Measurements from ENCODE around the gene VPREB1.
A peak's percentile ranks its signal among the peaks of the same experiment; 100 is the strongest.
"Not testable (repeated sequence)": the region's sequence is repeated elsewhere in the genome, so short reads cannot be mapped to it uniquely, and the experiment has no call there.

VPREB1 gene, protein sequence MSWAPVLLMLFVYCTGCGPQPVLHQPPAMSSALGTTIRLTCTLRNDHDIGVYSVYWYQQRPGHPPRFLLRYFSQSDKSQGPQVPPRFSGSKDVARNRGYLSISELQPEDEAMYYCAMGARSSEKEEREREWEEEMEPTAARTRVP

DNA sequence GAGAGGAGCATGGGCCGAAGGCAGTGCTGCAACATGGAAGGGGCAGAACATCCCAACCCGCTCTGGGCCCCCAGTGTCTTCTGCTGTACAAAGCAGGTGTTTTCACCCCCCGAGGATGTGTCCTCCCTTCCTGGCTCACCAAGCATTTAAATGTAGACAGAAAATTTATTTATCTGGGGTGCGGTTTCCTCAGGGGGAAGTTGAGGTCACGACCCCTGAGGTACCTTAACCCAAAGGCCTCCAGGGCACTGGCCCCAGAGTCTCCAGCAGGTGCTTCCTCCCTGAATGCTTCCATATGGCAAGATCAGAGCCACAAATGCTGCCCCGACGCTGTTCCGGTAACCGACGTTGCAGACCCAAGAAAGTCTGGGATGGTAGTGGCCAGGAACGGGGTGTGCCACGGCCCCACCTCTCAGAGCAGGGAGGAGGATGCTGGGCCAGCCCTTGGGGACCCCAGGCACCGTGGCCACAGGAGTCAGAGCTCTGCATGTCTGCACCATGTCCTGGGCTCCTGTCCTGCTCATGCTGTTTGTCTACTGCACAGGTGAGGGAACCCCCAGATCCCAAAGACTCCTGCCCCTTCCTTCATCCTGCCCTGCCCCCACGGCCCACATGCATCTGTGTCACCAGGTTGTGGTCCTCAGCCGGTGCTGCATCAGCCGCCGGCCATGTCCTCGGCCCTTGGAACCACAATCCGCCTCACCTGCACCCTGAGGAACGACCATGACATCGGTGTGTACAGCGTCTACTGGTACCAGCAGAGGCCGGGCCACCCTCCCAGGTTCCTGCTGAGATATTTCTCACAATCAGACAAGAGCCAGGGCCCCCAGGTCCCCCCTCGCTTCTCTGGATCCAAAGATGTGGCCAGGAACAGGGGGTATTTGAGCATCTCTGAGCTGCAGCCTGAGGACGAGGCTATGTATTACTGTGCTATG is at the start of gene VPREB1:
Gene VPREB1, plus strand, starts transcription at position 471 of the 935 bp plus-strand sequence. Its CDS starts 28 bp downstream, at position 499.
- DNase-seq: no peak

DNA sequence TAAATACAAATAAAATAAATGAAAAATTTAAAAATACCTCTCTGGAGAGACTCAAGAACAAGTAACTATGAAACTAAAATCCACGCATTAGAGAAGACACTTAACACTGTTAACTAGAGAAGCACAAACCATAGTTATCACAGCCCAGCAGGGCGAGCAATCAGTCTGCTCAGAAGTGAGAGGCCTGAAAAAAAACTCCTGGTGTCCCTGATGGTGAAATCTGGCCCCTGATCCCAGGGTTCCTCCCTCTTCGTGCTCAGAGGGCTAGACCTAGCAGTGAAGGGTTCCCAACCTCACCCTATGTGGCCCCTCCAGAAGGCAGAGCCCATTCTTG is 49.7 kb upstream of the VPREB1 start:
- DNase-seq: no peak

DNA sequence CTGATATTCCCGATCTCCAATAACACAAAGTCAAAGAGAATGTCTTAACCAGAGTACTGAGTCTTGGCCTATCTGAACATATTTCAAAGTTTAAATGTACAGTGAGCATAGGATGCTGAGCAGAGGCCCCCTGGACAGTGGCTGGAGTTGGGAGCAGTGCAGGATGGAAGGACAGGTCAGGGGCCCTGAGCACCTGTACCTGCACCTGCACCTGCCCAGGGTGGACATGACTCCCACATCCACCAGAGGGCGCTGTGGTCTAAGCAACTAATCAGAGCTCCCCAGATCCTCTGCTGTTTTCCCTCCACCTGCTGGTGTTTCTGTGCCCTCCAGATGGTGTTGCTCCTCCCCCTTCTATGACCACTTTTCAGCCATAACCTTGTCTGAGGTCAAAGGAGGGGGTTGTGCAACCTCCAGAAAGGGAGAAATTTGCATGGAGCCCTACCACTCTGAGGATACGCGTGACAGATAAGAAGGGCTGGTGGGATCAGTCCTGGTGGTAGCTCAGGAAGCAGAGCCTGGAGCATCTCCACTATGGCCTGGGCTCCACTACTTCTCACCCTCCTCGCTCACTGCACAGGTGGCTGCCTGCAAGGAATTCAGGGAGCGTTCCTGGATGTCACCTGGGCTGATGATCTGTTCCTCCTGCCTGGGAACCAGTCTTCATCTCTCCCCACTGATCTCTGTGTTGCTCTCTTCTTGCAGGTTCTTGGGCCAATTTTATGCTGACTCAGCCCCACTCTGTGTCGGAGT is 49.1 kb upstream of the VPREB1 start:
- peak in 15 of 56 donors; percentile 3 to 28 (median 11) for DNase-seq

DNA sequence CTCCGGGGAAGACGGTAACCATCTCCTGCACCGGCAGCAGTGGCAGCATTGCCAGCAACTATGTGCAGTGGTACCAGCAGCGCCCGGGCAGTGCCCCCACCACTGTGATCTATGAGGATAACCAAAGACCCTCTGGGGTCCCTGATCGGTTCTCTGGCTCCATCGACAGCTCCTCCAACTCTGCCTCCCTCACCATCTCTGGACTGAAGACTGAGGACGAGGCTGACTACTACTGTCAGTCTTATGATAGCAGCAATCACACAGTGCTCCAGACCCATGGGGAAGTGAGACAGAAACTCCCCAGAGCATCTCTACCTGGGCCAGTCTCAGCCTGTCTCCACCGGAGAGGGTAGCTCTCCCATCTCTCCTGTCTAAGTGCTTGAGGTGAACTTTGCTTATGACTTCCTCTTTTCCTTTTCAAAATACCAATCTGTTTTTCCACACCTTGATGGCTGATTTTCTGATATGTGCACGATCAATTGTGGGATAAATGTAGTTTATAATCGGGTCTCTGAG is 48.5 kb upstream of the VPREB1 start:
- no peak for DNase-seq

DNA sequence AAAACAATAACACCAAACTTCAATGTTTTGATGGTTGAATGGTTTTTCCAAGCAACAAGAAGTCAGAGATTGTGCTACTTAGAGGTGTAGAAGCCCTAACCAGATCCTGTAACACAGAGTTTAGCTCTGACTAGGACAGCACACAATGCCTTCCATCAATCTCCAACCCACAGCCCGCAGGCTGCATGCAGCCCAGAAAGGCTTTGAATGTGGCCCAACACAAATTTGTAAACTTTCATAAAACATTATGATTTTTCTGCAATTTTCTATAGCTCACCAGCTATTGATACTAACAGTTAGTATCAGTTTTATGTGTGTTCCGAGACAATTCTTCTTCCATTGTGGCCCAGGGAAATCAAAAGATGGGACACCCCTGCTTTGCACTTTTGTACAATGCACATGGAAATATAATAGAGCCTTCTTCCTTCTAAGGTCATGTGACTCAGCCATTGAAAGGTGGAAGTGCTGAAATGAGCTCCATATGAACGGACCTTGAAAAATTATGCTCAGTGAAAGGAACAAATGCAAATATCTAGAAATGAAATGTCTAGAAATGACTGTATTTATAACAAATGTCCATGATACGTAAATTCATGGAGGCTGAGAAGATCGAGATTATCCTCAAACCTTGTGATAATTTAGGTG is 47.6 kb upstream of the VPREB1 start:
- no peak for DNase-seq

DNA sequence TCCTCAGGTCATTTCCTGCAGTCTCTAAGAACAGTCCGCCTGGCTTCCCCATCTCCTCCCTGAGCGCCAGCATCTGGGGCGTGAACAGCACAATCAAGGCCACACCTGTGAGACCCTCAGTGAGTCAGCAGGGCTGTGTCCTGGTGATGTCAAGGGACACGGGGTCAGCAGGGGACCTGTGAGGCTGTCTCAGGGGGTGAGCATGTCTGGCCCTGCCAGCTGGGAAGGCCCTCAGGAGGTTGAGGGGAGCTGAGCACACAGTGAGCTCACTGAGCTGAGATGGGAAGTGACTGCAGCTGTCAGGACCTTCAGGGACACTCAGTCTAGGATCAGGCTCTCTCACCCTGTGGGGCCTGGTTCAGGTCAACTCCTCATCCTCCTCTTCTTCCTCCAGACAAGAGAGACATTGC is 46.6 kb upstream of the VPREB1 start:
- no peak for DNase-seq

DNA sequence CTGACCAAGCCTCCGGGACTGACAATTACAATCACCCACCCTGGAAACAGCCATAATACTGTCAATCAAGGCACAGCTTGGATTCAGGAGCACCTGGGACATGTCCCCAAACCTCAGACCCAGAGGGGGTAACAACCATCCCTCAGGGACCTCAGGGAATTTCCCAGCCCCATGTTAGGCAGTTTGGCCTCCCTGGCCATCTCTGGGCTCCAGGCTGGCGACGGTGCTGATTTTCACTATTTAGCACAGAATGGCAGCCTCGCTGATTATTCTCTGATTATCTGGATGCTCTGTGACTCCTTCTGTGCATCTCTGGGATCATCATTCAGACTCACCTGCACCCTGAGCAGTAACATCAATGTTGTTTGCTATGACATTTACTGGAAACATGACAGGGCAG is 45.8 kb upstream of the VPREB1 start:
- no peak for DNase-seq

DNA sequence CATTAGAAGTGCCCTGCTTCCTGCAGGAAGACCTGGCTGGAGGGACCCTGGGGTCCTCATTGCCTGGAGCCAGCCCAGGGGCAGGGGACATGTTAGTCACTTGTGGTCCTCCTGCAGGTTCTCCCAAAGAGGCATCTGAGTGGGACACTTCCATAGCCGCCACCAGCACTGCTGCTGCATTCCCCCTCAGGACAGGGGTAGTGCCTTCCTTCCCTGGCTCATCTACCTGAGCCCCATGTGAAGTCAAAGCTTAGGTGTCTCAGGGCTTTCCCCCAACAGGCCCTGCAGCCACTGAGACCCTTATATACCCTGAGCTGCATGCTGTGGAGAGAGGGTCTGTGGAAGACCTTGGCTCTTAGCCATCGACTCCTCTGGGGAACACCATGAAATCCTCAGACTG is 45.0 kb upstream of the VPREB1 start:
- no peak for DNase-seq

DNA sequence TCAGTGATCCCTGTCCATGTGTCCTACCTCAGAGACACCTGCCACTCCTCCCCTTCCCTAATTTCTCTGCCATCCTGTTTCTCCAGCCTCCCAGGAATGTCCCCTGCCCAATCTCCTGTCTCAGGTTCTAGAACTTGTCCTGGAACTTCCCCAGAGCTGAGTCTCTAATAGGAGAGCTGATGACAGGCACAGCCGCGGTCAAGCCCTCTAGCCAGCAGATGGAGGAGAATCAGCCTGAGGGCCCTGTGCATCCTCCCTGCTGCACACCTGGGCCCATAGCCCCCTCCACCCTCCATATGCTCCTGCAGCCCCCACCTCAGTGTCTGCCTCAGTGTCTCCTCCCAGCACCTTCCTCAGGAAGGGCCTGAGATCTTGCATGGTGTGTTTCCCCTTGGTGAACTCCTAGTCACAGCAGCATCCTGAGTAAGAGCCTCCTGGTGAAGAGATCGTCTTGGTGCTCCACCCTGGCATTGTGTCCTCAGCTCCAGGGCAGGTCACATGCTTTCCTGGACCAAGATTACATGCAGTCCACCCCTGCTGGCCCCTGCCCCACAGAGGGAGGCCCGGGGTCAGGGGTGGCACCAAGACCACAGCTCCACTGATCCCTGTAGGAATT is 43.9 kb upstream of the VPREB1 start:
- no peak for DNase-seq

DNA sequence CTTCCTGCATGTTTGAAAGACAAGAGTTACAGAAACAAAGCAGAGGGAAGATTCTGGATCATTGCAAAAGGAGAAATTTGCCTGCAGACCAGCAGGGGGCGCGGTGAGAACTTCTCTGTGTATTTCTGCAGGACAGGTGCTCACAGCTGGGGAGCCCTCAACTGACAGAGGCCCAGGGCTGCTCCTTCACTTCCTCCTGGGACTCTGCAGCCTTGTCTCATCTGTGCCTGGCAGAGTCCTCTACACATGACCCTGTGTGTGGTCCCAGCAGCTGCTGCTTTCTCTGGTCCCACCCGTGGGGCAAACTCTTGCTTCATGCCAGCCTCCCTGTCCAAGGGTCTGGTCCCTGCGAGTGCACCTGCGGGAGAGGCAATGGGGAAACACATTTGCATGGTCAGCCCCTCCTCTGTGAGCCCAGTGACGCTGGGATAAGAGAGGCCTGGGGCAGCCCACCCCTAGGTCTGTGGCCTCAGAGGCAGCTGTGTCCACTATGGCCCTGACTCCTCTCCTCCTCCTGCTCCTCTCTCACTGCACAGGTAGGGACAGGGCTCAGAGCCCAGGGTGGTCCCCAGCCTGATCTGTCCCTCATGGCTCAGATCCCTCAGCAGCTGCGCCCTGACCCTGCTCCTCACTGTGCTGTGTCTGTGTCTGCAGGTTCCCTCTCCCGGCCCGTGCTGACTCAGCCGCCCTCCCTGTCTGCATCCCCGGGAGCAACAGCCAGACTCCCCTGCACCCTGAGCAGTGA is 43.2 kb upstream of the VPREB1 start:
- DNase-seq: peak in 5 of 56 donors; percentile 1 to 18 (median 3)

DNA sequence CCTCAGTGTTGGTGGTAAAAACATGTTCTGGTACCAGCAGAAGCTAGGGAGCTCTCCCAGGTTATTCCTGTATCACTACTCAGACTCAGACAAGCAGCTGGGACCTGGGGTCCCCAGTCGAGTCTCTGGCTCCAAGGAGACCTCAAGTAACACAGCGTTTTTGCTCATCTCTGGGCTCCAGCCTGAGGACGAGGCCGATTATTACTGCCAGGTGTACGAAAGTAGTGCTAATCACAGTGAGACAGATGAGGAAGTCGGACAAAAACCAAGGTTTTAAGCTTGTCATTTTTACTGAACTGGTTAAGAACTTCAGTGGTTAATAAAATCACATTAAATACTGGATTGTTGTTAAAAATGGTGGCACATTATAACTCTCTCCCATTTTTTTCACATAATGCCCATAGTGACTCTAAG is 42.6 kb upstream of the VPREB1 start:
- DNase-seq: no peak

DNA sequence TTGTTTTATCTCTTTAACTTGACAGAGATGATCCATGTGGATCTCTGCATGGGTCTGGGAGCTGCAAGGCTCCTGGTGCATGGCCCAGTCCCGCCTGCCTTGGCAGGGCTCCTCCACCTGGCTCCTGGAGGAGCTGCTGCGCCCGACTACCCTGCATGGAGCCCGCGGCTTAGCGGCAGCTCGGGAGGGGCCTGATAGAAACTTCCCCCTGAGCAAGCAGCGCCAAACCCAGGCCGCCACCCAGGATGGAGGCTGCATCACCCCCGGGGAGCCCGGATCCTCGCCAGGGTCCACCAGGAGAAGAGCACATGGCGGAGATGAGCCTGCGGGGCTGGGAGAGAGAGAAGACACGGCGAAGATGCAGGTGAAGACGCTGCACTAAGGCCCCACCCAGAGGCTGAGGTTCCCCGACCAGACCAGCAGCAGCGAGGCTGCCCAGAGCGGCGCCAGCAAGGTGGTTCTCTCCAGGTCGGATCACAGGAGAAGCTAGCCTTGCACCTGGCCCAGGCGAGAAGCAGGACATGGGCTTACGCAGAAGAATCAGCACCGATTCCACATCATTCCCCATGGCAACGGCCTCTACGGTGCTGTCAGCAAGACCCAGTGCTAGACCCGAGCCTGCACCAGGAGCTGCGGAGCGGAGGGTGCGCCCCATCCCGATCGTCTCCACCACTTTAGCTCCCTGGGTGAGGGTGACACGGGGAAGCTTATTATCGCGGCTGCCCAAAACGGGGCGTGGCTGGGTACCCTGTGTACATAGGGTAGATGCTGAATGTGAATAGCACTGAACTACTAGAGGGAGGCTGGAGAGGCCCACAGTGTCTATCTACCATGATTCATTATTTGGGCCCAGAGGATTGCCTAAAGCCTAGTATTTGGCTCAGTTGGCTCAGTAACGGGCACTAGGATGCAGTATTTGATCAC is 41.3 kb upstream of the VPREB1 start:
- DNase-seq: no peak

DNA sequence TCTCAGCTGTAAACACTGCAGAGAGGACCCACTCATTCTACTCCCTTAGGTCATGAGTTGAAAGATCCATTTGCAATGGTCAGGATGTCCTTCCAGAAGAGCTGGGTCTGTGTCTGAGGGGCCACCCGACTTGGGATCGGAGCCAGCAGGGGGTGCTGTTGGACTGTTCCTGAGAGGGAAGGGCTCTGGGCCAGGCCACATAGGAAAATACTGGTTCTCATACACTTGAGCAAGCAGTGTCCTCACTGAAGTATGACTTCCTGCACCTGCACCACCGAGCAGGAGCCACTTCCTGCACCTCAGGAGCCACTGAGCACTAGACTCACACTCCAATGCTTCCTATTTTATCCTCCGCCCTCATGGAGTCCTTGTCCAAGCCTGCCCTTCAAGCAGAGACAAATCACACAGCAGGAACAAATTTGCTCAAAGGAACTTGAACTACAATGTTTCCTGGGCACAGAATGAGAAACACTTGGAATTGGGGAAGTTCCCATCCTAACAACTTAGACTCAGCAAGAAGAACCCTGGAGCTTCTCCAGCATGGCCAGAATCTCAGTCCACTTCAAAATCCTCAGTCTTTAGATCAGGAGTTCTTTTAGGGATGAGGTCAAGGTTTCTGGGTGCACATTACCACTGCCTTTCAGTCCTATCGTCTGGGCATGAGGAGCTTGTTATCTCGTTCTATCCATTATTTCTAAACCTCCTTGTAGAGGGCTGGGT is 36.6 kb upstream of the VPREB1 start:
- peak in 27 of 56 donors; percentile 1 to 63 (median 12) for DNase-seq

DNA sequence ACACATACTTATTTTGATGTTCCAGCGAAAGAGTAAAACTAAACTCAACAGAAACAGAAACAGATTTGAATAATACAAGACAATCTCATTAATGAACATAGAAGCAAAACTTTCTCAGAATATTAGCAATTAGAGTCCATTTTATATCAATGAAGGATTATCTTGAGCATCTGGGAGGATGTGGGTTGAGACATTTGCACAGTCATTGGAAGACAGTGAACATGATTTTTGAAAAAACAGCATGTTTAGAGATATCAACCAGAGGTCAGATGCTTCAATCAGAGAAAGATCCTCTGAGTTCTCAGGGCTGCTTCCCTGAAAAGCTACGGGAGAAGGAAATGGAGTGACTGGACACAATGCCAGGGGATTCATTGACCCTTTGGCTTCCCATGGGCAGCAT is 35.9 kb upstream of the VPREB1 start:
- no peak for DNase-seq

DNA sequence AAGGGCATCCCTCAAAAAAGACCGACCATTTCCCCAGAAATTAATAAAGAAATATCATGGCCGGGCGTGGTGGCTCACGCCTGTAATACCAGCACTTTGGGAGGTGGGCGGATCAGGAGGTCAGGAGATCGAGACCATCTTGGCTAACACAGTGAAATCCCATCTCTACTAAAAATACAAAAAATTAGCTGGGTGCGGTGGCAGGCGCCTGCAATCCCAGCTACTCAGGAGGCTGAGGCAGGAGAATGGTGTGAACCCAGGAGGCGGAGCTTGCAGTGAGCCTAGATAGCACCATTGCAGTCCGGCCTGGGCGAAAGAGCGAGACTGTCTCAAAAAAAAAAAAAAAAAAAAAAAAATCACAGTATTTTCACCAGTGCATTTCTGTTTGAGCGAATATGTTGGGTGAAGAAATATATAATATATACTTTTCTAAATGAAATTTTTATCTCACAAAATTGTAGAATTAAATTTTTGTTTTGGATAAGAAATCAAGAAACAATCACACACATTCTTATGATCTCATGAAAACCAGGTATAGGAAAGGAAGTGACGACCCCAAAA is 35.4 kb upstream of the VPREB1 start:
- not testable (repeated sequence) for DNase-seq

DNA sequence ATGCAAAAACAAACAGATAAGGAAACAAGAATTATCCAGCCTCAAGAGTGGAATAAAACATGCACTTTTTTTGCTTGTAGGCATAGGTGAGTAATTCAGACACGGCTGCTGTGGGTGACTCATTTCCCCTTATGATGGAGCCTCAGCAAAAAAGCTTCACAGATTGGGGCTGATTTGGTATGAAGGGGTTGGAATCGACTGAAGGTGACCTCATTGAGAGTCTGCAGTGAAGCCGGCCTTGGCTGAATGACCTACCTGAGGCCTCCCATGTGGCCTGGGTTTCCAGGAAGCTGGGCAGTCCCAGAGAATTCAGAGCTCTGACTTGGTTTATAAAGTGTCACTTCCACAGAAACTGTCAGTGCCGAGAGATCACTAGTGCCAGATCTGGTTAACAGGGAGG is 34.2 kb upstream of the VPREB1 start:
- peak in 1 of 56 donors; percentile 5 for DNase-seq

DNA sequence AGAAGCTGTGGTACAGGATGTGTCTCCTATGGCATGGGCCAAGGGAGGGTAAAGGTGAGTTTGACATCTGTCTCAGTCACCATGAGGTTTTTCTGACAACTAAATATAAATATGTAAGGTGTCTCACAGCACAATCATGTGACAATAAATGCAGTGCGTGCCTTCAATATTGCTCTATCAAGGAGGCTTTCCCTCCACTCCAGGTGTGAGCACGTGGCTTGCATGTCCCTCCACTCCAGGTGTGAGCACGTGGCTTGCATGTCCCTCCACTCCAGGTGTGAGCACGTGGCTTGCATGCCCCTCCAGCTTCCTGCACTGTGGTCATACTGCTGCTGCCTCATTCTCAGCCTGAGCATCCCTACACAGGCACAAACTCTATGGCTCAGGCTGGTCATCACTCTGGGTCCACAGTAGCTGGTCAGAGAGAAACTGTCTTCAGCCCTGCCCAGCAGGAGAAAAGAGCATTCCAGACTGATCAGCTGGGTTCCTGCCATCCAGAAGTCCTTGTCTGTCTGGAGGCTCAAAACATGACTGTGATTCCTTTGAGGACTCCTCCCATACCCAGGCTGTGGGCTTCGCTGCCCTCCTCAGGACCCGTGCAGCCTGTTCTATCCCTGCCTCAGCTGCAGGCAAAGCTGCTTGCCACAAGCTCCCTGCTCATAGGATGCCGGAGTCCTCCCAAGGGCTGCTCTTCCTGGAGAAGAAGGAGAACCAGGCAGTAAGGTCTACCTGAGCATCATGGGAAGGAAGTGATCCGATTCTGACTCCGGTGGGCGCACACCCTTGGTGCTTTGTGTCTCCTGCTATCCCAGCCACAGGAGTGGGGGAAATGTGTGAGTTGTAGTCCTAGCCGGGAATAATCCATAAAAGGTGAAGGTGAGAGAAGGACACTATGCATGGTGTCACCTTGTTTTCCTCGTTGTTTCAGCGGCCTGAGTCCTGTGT is 33.4 kb upstream of the VPREB1 start:
- DNase-seq: no peak

Measured in amygdala (tissue), 56 donors.